PC-3 (cell line): ENCODE measurements around the gene BCAS3. TPM values are rescaled to one million over a fixed set of nuclear protein-coding genes. Genes with fewer than 3 reads are reported as not detected.

Source experiments
- ATAC-seq: fragments of 200-7000 bp; cut with Tn5 transposase; 2 replicates; pipeline ENCODE4 v1.9.1; 2020; ENCODE audit warnings: mild to moderate bottlenecking, moderate library complexity
- BruUV-seq: library from RNA; stranded (reverse); fragments of 400-500 nt; replicated peaks from 2 replicates; lab custom pipeline; 2021; lab: Mats Ljungman, UMichigan
- CTCF ChIA-PET: fragments of 300-600 bp; sonication (Branson Sonifier 250); formaldehyde crosslinking; loops from one replicate; lab custom pipeline; 2022; ENCODE audit warnings: antibody characterized with exemption; lab: Charles Lee
- POLR2A ChIA-PET: fragments of 300-600 bp; sonication (Branson Sonifier 250); formaldehyde crosslinking; loops from one replicate; lab custom pipeline; 2022; ENCODE audit warnings: antibody characterized with exemption; ENCODE audit not compliant: unreplicated experiment; lab: Charles Lee
- DNase-seq: peaks from one replicate; pipeline ENCODE4 v3.0.0-alpha.2; 2015
- H2AFZ ChIP-seq: fragments of 300-600 bp; sonication (generic); 2 replicates; pipeline ENCODE4 v1.6.0; 2016; ENCODE audit warnings: antibody characterized with exemption, low read length
- H3F3A ChIP-seq: fragments of 300-600 bp; sonication (generic); one replicate; pipeline ENCODE4 v1.6.0; 2017; ENCODE audit warnings: antibody characterized with exemption, low read length, control low read depth, mild to moderate bottlenecking; ENCODE audit not compliant: unreplicated experiment
- H3K27ac ChIP-seq: fragments of 300-600 bp; sonication (generic); 2 replicates; pipeline ENCODE4 v1.5.1; 2016; ENCODE audit warnings: mild to moderate bottlenecking, low read length
- H3K27me3 ChIP-seq: fragments of 300-600 bp; sonication (generic); 2 replicates; pipeline ENCODE4 v1.6.1; 2016; ENCODE audit warnings: low read length, mixed read lengths
- H3K36me3 ChIP-seq: fragments of 300-600 bp; sonication (generic); 2 replicates; pipeline ENCODE4 v1.6.1; 2016; ENCODE audit warnings: low read depth, mixed run types, low read length, mixed read lengths
- H3K4me1 ChIP-seq: fragments of 300-600 bp; sonication (generic); 2 replicates; pipeline ENCODE4 v1.5.1; 2016; ENCODE audit warnings: low read length; ENCODE audit not compliant: insufficient read depth
- H3K4me2 ChIP-seq: fragments of 300-600 bp; sonication (generic); 2 replicates; pipeline ENCODE4 v1.6.0; 2016; ENCODE audit warnings: low read length
- H3K4me3 ChIP-seq: fragments of 300-600 bp; sonication (generic); 2 replicates; pipeline ENCODE4 v1.5.1; 2016; ENCODE audit warnings: mild to moderate bottlenecking, low read length, mixed read lengths
- H3K79me2 ChIP-seq: fragments of 300-600 bp; sonication (generic); 2 replicates; pipeline ENCODE4 v1.6.1; 2017; ENCODE audit warnings: low read length, mixed read lengths
- H3K9ac ChIP-seq: fragments of 300-600 bp; sonication (generic); 2 replicates; pipeline ENCODE4 v1.6.0; 2016; ENCODE audit warnings: mild to moderate bottlenecking, low read length
- H3K9me2 ChIP-seq: fragments of 300-600 bp; sonication (generic); replicated peaks from 2 replicates; pipeline ENCODE4 v1.6.1; 2016; ENCODE audit warnings: mixed run types, low read length, mixed read lengths
- H3K9me3 ChIP-seq: fragments of 300-600 bp; sonication (generic); 2 replicates; pipeline ENCODE4 v1.6.1; 2016; ENCODE audit warnings: low read length, mixed read lengths
- H4K20me1 ChIP-seq: fragments of 300-600 bp; sonication (generic); 2 replicates; pipeline ENCODE4 v1.6.1; 2016; ENCODE audit warnings: low read length, mixed read lengths
- CTCF ChIP-seq: fragments of 300-600 bp; sonication (generic); conservative IDR thresholded peaks from 2 replicates; pipeline ENCODE4 v1.5.1; 2017; ENCODE audit warnings: antibody characterized with exemption, low read depth, mild to moderate bottlenecking, low read length
- EZH2 ChIP-seq: fragments of 300-600 bp; sonication (generic); IDR thresholded peaks from one replicate; pipeline ENCODE4 v1.6.1; 2017; ENCODE audit warnings: antibody characterized with exemption, mild to moderate bottlenecking, low read length; ENCODE audit not compliant: unreplicated experiment
- EZH2phosphoT487 ChIP-seq: fragments of 300-600 bp; sonication (generic); IDR thresholded peaks from 2 replicates; pipeline ENCODE4 v1.6.1; 2018; ENCODE audit warnings: mild to moderate bottlenecking, antibody characterized with exemption, low read length, borderline replicate concordance
- intact Hi-C: fragments of 100-400 bp; cut with micrococcal nuclease; formaldehyde crosslinking; loops from 2 replicates; pipeline ENCODE4 v1.9.0; 2023
- total RNA-seq: library from RNA; depleted of rRNA; stranded (reverse); fragments of >200 nt; gene quantifications from 2 replicates; pipeline ENCODE4 v1.2.3, GENCODE V29; 2014

BCAS3 gene
- total RNA-seq, 1 experiment from 2014 or later, result 25.9 TPM

- CTCF ChIA-PET, result no interaction called here
- no peak for ATAC-seq
Observed at GRCh38 chr17:61321344-61321743, 643.7 kb downstream of the BCAS3 start.

GRCh38 chr17:61322325-61323002 lies 644.8 kb downstream of the BCAS3 start:
- POLR2A ChIA-PET, result interaction anchor here (0.7 kb wide), 1 partner anchor 9 kb away, joined by 5 read pairs; no protein-coding TSS in a partner anchor
- H3K4me2 ChIP-seq, result no peak overlapping the region
- H2AFZ ChIP-seq, result no peak overlapping the region
- H3K27me3 ChIP-seq, result no peaks in the 10 kb centered on the region
- H3F3A ChIP-seq, result no peaks in the 10 kb centered on the region
- ATAC-seq (no peak), DNase-seq (no peak)
- H3K9me2 ChIP-seq, result no peaks in the 10 kb centered on the region
- intact Hi-C loops, result no loop called here
- BruUV-seq, result no TSS peak
- H3K9ac ChIP-seq, result no peak overlapping the region
- TF ChIP-seq EZH2phosphoT487 (no peak), CTCF (no peak), EZH2 (no peak)
- no peak overlapping the region for H3K27ac ChIP-seq
- H3K36me3 ChIP-seq, result no peaks in the 10 kb centered on the region
- no peaks in the 10 kb centered on the region for H3K9me3 ChIP-seq
- H4K20me1 ChIP-seq, result no peaks in the 10 kb centered on the region
- peaks cover 26% of the 10 kb centered on the region for H3K4me1 ChIP-seq
- H3K79me2 ChIP-seq, result no peaks in the 10 kb centered on the region
- H3K4me3 ChIP-seq, result no peak overlapping the region
- CTCF ChIA-PET, result no interaction called here

More at GRCh38 chr17:61321344-61321743, 643.7 kb downstream of the BCAS3 start:
- Histone ChIP-seq H3F3A (no peaks in the 10 kb centered on the region), H2AFZ (no peak overlapping the region), H3K4me2 (no peak overlapping the region), H4K20me1 (no peaks in the 10 kb centered on the region), H3K4me1 (peaks cover 22% of the 10 kb centered on the region), H3K9ac (no peak overlapping the region), H3K27ac (no peak overlapping the region), H3K79me2 (no peaks in the 10 kb centered on the region), H3K9me2 (no peaks in the 10 kb centered on the region), H3K36me3 (no peaks in the 10 kb centered on the region), H3K27me3 (no peaks in the 10 kb centered on the region), H3K4me3 (no peak overlapping the region), H3K9me3 (no peaks in the 10 kb centered on the region)
- DNase-seq, result no peak
- POLR2A ChIA-PET, result no interaction called here
- intact Hi-C loops, result no loop called here
- BruUV-seq, result no TSS peak
- TF ChIP-seq EZH2phosphoT487 (no peak), EZH2 (no peak), CTCF (no peak)
